ENCODE results near the gene ST6GAL1.

The ST6GAL1 gene

DNA sequence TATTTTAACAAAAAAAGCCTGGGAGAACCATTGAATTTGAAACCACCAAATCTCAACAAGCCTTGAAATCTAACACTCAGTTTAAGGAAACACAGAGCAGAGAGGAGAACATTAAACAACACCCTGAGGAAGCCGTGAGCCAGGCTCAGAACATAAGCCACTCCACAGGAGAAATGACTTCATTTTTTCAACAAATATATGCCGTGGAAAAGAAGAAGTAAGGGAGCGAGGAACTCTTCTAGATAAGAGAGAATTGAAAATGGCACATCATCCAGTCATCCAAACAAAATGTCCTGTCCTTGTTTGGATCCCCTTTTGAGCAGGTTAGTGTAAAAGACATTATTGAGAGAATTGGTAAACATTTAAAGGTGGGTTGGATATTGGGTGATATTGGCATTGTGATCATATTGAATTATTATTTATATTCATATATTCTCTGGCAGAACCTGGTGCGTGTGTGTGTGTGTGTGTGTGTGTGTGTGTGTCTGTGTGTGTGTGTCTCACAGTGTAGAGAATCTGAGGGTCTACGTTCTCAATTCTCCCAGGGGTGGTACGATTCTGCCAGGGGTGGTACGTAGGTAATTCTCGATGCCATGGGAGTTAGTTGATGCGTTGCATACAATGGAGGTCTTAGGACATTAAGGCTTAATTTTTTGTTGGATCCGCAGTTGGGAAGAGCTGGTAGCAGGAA lies 94.4 kb downstream of the ST6GAL1 start:
- DNase-seq: no peak

DNA sequence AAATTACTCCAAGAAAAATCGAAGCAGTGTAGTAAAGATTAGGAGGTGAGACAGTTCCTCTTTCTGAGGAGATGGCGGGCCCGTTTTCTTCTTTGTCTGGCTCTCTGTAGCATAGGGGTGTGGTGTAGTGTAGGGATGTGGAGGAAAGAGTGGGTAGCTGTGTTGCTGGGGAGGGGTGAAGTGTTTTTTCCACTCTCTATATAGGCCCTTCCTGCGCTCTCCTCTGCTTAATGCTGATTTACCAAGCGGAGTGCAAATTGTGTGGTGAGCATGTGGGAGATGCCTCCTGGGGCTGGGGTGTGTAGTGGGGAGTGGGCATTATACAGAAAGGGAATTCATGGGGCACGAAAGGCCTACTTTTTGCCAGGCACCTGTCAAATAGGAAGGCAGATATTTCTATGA lies 94.9 kb downstream of the ST6GAL1 start:
- peak; percentile 25 for DNase-seq

DNA sequence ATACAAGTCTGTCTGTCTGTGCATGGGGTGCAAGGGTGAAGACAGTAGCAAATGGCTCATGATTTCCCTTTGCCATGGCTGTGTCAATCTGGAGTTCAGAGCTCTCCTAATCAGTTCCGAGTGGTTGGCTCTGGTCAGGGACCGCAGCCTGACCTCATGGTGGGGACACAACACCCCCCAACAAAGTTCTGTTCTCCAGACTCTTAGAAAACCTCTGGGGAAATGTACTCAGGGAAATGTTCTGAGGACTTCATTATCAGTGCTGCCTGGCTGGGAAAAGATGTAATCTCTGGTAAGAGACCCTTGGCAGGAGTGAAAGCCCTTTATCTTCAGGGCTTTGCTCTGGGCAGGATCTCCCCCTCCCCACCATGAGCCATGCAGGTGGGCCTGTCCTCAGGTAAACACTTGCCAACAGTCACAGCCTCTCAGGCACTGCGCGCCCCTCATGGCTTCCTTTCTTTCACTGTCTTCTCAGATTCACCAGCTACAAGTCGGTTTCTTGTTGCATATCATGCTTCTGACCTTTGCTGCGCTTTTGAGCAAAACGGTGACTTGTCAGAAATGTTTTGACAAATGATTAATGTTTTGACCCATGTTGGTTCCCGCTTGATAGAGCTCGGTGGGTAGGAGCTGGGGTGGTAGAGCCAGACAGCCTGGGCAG lies 95.5 kb downstream of the ST6GAL1 start:
- DNase-seq: no peak

DNA sequence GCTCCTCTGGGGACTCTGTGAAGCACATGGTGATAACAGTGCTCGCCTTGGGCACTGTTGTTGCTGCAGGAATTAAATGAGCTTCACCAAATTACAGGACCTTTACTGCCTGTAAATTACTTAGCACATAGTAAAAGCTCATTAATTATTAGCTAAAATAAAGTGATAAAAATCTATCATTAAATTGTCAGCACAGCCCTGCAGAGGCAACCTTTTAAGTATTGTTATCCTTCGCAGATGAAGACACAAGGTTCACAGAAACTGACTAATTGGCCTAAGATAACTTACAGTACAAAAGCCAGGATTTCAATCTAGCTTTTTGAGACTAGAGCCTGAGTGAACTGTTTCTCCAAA lies 96.0 kb downstream of the ST6GAL1 start:
- no peak for DNase-seq

DNA sequence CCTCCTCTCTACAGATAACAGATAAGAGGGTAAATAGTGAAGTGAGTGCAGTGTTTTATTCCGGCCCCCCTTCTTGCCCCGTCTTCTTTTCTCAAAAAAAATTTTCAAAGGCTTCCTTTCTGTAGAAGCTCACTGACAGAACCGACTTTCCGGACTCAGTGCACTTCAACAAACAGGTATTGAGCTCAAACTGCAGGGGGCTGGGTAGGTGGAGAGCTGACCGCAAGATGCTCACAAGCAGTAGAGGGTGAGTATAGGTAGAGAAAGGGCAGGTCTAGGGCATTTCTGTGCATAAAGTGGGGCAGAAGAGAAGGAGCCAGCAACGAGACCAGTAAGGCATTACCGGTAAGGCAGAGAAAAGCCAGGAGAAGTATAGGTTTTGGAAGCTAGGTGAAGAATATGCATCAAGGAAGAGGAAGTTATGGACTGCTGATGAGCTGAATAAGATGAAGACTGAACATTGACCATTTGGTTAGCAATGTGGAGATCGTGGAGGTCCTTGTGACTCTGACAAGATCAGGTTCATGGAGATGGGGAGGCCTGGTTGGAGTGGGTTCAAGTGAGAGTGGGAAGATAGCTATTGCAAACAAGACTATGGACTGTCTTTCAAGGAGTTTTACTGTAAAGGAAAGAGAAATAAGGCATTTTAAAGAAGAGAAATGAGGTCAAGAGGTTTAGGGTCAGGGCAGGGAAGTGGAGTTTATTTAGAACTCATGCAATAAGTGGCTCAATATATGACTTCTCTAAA lies 97.4 kb downstream of the ST6GAL1 start:
- peak; percentile 77 for DNase-seq

DNA sequence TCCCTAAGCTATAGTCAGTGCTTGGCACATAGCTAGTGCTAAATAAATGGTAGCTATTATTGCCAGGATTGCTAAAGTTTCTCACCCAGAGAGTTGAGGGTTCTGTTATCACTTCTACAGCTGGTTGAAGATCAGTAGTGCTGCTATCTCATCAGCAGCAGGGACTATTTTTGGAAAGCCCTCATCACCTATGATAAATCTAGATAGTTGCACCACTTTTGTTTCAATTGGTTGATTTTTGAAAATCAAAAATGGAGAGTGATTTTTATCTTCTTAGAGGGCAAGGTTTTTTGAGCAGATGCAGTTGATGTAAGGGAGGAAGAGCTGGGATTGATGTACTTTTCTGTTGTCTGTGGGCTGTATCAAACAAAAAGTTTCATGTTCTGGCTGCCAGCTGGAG lies 101.6 kb downstream of the ST6GAL1 start:
- DNase-seq: no peak

DNA sequence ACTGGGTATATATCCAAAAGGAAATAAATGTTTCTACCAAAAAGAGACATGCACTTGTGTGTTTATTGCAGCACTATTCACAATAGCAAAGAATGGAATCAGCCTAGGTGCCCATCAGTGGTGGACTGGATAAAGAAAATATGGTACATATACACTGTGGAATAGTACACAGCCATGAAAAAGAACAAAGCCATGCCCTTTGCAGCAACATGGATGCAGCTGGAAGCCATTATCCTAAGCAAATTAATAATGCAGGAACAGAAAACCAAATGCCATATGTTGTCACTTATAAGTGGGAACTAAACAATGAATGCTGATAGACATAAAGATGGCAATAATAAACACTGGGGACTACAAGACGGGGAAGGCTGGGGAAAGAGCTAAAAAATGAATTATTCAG lies 106.1 kb downstream of the ST6GAL1 start:
- no peak for DNase-seq

DNA sequence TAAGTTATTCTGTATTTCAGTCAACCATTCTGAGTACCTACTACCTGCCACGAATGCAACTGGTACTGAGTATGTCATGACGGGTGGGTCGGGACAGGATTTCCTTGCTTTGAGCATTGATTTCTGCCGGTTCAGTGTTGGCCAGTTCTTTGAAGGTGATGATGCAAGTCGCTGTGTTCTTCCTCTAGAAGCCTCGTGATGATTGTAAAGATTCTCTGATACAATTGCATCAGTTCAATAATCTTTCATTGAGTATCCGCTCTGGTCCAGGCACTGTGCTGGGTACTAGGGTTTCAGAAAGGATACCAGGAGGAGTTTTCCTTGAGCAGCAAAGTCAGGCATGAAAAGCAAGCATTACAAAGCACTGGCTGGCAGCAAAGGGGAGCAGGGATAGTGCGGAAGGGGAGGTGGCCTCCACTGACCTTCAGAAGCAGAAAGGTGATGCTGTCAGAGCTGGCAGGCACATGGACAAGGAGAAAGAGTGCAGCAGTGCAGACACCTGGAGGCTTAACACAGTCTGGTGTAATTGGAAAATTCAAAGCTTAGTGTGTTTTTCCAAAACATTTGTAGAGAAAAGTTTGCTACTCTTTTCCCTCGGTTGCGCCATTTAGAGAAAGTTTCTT lies 108.9 kb downstream of the ST6GAL1 start:
- DNase-seq: no peak

DNA sequence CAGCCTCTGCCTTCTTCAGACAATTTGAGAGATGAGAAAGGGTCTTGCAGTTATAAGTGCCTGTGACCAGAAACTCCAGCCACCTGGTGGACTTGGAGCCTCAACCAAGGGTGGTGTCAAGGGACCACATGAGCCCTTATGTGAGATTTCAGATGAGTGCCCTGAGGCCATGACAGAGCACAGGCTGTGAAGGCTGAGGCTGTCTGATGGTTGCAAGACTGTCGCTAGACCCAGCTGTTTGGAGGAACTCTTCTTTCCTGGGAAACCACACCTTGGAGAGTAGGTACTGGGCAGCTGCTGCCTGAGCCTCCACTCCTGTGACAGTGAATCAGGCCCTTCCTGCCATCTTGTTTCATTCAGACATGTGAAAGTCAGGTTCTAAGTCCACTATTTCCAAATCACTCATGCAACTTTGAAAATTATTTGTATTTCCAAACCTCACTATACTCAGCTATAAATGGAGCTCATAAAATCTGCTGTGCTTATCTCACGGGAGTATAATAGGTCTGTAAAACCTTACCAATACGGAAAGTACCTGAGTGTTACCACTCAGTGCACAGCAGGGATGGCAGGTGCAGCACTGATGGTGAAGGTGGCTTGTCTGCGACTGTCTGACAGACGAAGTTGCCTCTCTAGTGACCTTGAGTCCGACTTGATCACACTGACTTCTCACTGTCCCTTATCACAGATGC lies 109.5 kb downstream of the ST6GAL1 start:
- no peak for DNase-seq

DNA sequence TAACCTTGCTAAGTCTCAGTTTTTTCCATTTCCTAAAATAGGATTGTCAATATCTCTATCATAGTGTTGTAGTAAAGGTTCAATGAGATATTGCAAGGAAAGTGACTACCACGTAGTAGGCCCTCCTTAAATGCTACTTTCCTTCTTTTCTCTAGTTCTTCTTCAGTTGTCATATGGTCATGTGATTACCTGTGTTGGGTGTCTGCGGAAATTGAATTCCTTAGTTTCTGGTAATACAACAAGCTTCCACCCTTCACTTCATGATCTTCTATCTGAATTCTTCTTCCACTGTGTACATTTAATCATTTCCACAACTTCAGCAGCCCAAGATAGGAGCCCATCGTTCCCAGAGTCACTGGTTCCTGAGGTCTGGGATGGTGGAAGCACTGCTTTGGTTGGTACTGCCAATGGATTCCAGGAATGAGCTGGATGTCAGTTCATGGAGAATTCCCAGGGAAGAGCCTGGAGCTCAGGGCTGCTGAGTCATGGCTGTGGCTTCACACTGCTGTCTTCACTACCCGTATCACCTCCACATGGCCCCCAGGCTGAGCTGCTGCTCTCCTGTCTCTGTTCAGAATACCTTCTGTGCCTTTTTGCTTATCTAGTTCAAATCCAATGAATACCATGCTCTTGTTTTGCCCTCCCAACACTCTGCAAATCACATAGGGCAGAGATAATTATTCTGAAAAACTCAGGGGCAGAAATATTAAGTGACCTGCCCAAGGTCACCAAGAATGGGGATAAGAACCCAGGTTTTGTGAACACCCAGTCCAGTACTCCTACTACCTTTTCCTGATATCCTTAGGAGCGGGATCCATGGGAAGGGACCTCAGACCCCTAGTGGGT lies 110.4 kb downstream of the ST6GAL1 start:
- DNase-seq: no peak

DNA sequence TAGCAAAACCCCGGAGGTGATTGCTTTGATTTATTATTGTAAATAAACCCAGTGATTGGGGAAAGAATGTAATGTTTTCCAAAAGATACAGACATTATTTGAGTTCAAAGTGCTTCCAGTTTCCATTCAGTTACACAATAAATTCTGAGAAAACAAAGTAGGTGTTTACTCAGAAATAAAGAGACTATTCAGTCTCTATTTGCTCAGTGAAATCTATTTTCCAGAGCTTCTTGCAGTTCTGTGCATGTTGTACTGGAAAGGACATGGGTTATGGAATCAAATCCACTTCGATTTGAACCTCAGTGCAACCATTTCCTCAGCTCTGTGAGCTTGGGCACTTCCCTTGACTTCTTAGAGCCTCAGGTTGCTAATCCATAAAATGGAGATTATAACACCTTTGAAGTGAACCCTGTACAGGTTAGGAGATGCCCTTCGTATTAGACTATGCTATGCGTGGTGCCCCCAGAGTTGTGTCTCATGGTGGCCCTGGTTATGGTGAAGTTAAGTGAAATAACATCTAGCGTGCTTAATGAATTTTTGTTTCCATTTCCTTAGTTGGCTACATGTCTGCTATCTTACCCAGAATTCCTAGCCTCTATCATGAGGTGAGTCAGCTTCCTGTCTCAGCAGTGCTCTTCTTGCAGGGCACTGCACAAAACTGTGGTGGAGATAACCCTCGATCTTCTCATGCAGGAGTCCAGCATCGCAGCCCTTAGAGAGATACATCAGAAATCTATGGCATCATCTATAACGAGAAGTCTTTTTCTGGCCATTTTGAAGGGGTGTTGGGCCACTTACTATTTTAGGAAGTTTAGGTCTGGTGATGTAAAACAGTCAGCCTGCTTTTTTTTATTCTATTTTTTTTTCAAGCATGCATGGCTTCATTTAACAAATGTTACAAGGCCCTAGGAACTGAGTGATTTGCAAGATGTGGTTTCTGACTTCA lies 111.3 kb downstream of the ST6GAL1 start:
- peak; percentile 50 for DNase-seq

DNA sequence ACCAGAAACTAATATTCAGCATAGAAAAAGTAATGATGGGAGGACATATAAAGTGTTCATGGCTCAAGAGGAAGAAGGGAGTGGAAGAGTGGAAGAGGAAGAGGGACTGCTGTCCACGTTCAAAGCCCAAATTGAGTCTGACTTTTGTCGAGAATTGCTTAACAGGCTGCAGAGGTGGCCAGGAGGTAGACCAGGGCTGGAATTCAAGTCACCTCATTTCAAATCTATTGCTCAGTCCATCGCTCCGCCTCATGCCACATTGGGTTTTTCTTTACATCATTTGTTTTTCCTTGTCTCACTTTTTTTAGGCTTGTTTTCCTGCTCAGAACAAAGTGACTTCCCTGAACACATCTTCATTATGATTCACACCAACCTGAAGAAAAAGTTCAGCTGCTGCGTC lies 112.0 kb downstream of the ST6GAL1 start:
- DNase-seq: no peak

DNA sequence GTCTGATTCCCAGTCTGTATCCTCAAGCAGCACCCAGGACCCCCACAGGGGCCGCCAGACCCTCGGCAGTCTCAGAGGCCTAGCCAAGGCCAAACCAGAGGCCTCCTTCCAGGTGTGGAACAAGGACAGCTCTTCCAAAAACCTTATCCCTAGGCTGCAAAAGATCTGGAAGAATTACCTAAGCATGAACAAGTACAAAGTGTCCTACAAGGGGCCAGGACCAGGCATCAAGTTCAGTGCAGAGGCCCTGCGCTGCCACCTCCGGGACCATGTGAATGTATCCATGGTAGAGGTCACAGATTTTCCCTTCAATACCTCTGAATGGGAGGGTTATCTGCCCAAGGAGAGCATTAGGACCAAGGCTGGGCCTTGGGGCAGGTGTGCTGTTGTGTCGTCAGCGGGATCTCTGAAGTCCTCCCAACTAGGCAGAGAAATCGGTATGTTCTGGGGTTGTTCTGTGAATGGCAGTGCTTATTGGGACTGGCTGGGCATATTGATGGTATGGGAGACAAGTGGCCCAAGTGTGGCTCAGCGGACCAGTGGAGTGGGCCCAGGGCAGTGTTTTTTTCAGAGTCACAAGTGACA lies 112.6 kb downstream of the ST6GAL1 start:
- no peak for DNase-seq

DNA sequence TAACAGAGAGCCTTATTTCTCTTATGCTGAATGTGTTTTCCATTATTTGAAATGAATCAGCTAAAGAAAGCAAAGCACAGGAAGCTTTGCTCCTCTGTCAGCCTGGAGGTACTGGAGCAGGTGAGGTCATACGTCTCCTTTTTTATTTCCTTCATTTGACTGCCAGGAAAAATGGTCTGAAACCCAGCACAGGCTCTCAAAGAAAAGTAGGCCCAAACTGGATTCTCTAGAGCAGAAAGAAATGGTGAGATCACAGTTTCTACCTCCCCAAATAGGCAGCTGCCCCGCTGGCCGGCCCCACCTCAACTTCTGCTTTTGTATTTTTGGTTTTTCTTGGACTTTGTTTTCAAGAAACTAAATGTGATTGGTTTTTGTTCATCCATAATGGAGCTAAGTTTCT lies 113.9 kb downstream of the ST6GAL1 start:
- no peak for DNase-seq

DNA sequence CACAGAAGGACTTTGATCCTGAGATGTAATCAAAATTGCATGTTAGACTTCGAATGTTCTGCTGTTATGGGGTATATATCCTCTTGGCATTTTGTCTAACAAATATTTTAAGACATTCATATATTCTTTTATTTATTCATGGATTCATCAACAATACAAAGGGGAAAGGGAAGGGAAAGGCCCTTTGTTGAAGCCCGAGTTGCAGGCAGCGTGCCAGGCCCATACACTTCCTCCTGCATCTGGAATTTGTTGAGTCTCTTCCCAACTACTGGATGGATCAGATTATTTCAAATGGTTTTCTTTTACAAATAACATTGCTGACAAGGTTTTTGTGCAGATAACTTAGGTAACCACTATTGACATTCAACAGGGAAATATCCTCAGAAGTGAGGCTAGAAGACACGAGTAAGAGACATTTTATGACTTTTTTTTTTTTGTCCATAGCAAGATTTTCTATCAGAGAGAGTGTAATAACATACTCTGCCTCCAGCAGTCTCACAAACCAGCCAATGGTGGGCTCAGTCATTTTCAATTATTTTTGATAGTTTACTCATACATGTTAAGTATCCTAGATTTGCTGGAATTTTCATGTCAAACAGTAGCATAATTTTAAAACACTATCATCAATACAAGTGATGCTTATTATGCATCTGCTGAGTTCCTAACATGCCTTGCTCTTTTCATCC lies 114.7 kb downstream of the ST6GAL1 start:
- DNase-seq: no peak

DNA sequence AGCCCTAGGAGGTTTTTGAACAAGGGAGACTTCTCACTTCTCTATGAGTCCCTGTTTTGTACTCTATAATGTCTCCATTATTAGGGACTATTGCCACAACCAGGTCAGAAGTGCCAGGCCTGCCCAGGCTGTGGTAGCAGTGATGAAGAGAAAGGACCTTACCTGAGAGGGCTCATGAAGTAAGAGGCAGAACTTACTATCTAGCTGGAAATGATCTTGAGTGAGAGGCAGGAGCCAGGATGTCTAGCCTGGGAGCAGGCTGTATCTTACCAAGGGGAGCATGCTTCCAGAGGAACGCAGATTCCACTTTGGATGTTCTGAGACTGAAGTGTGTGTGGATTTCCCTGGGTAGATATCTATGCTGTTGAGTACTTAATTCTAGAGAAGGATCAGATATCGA lies 115.7 kb downstream of the ST6GAL1 start:
- DNase-seq: no peak

DNA sequence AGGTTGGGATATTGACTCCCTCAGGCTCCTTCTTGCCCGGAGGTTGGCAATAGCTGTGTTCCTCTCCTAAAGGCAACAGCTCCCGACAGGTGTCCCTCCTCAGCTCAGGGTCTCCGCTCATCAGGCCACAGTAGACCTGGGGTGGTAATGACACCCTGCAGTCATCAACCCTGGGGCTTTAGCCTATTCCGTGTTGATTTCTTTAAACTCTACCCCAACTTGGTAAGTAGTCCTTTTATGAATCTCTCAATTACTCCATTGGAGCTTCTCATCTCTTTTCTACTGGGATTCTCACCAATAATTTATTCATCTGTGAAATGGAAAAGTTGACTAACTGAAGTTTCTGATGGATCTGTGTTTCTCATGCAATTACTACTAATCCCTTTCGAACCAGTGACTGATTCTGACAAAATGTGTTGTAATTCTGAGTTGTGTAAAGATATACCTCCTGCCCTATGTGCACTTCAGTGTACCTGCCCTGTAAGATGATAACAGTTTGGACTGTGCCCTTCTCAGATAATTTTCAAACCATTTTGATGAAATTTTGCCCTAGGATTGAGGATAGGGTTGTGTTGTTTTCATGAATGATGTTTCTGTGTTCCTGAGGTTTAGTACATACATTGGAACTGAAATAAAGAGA lies 119.3 kb downstream of the ST6GAL1 start:
- DNase-seq: no peak

DNA sequence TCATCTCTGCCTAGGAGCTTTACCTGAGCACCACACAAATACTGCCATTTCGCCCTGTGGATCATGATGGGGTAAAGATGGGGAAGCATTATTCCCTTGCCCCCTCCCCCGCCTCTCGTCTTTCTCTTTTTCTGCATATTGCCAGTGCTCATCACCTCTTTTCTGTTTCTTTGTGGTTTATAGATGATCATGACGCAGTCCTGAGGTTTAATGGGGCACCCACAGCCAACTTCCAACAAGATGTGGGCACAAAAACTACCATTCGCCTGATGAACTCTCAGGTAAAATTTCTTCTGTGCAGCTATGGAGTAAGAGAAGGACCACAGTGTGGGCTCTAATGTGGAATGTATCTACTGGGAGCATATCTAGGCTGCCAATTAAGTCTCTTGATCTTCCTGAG lies 120.7 kb downstream of the ST6GAL1 start:
- no peak for DNase-seq

DNA sequence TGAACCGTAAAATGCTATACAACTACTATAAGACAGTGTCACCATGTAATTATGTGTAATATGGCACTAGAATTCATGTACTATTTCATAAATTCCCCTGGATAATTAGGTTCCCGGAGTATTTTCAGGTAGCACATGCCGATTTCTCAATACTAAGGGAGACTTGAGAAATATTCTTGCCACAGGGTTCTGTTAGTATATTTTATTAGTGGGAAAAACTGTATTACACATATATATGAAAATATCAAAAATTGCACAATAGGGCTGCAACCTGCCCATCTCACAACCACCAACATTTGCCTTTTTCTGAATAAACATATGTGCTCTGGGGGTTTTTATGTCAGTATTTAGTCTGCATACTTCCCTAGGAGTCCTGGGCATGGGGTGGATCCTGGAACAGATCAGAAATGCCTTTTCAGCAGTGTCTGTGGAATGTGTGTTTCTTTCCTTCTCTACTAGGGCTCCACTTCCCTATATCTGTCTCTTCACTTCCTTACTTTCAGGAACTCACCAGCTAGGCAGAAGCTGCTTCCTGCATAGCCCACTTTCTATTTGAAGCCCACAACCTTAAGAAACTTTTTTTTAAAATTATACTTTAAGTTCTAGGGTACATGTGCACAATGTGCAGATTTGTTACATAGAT lies 121.5 kb downstream of the ST6GAL1 start:
- DNase-seq: no peak
